Stomach (tissue), 4 donors: ENCODE data around the gene PTPRS.

Experiments used
- POLR2AphosphoS5 ChIP-seq, 3 donors: sonication (generic); formaldehyde crosslinking; IDR thresholded peaks; one replicate each; pipeline ENCODE4 v1.6.1; 2016; ENCODE audit warnings: antibody characterized with exemption in 3 of 3
- TF ChIP-seq, protein P1 (sequence below), 7 experiments: fragments of 450-650 bp in 4 of 7; fragments of 200-600 bp in 3 of 7; sonication (generic) in 3 of 7; IDR thresholded peaks; one replicate each; pipeline ENCODE4 v1.5.1; 2016 to 2019; ENCODE audit warnings: antibody characterized with exemption in 7 of 7, control low read depth in 2 of 7, mild to moderate bottlenecking in 1 of 7

DNA sequence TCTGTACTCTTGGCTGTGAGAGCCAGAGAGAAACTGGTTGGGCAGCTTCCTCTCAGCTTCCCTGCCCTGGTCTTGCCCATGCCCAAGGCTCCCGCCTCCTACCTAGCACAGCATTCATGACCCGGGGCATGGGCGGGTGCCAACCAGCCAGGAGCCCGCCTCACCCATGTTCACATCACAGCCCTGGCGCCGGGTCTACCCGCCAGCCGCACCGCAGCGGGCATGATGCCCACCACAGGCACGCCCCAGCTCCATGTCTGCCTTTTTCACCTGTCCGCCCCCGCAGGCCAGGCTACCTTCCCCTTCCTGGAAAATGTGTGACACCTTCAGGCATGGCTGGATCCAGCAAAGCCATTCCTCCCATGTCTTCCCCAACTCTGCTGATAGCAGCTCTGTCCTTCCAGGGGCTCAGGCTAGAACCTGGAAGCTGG lies 42.1 kb downstream of the PTPRS start:
- TF ChIP-seq, protein P1, sequence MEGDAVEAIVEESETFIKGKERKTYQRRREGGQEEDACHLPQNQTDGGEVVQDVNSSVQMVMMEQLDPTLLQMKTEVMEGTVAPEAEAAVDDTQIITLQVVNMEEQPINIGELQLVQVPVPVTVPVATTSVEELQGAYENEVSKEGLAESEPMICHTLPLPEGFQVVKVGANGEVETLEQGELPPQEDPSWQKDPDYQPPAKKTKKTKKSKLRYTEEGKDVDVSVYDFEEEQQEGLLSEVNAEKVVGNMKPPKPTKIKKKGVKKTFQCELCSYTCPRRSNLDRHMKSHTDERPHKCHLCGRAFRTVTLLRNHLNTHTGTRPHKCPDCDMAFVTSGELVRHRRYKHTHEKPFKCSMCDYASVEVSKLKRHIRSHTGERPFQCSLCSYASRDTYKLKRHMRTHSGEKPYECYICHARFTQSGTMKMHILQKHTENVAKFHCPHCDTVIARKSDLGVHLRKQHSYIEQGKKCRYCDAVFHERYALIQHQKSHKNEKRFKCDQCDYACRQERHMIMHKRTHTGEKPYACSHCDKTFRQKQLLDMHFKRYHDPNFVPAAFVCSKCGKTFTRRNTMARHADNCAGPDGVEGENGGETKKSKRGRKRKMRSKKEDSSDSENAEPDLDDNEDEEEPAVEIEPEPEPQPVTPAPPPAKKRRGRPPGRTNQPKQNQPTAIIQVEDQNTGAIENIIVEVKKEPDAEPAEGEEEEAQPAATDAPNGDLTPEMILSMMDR (IDR thresholded peaks at IDR 0.05): no peak
- TF ChIP-seq POLR2AphosphoS5 (IDR thresholded peaks at IDR 0.05): peak in 2 of 3 donors; percentile 61 to 77
